ENCODE data around the gene LSM7. TPM values are rescaled to one million over a fixed set of nuclear protein-coding genes. Genes with fewer than 3 reads are reported as not detected.

LSM7 gene
- total RNA-seq, 2 donors from 2014 or later = 99.0 to 185 TPM

- Histone ChIP-seq H3K36me3 (no peaks in the 10 kb centered on the region), H3K4me3 (no peak overlapping the region), H3K27ac (no peak overlapping the region), H3K9ac (ENCODE audit: low read depth in 2 of 2, low read length in 2 of 2) (no peak overlapping the region), H3K27me3 (no peaks in the 10 kb centered on the region), H3K9me3 (no peaks in the 10 kb centered on the region), H3K4me1 (no peaks in the 10 kb centered on the region)
- DNase-seq = no peak
- intact Hi-C loops (cut with DNase I) = no loop called here
- TF ChIP-seq CTCF (IDR thresholded peaks at IDR 0.05) = no peak
Measured at GRCh38 chr19:2320049-2320448, 8.3 kb downstream of the LSM7 start.

- no peaks in the 10 kb centered on the region for H3K9me3 ChIP-seq
- H3K27me3 ChIP-seq = no peaks in the 10 kb centered on the region
- H3K27ac ChIP-seq = no peak overlapping the region
- no peak for DNase-seq
- no peak for TF ChIP-seq CTCF (IDR thresholded peaks at IDR 0.05)
- H3K4me1 ChIP-seq = no peaks in the 10 kb centered on the region
- H3K36me3 ChIP-seq = no peaks in the 10 kb centered on the region
- H3K9ac ChIP-seq (ENCODE audit: low read depth in 2 of 2, low read length in 2 of 2) = no peak overlapping the region
- no peak overlapping the region for H3K4me3 ChIP-seq
- intact Hi-C loops (cut with DNase I) = loop anchor here (5.0 kb wide), 1 partner anchor 42 kb away; no protein-coding TSS in a partner anchor
Measured at GRCh38 chr19:2319551-2319950, 8.8 kb downstream of the LSM7 start.

DNA sequence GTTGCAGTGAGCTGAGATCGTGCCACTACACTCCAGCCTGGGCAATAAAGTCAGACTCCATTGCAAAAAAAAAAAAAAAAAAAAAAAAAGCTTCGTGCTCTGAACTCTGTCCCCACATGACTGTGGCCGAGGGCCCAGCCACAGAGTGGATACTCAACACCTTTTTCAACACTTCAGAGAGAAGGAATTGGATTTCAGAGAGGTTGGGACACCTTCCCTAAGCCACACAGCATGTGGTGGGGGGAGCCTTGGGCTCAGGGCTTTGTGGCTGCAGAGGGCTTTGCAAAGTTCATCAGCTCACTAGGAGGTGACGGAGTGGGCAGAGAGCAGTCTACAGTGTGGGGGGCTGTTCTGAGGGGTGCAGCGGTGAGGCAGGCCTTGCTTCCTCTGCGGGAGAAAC lies 9.5 kb downstream of the LSM7 start:
- Histone ChIP-seq H3K27ac (no peak overlapping the region), H3K9ac (ENCODE audit: low read depth in 2 of 2, low read length in 2 of 2) (no peak overlapping the region), H3K27me3 (no peaks in the 10 kb centered on the region), H3K36me3 (no peaks in the 10 kb centered on the region), H3K9me3 (no peaks in the 10 kb centered on the region), H3K4me3 (no peak overlapping the region), H3K4me1 (no peaks in the 10 kb centered on the region)
- TF ChIP-seq CTCF (IDR thresholded peaks at IDR 0.05) = no peak
- DNase-seq = no peak
- intact Hi-C loops (cut with DNase I) = loop anchor here (5.0 kb wide), 1 partner anchor 42 kb away; no protein-coding TSS in a partner anchor

DNA sequence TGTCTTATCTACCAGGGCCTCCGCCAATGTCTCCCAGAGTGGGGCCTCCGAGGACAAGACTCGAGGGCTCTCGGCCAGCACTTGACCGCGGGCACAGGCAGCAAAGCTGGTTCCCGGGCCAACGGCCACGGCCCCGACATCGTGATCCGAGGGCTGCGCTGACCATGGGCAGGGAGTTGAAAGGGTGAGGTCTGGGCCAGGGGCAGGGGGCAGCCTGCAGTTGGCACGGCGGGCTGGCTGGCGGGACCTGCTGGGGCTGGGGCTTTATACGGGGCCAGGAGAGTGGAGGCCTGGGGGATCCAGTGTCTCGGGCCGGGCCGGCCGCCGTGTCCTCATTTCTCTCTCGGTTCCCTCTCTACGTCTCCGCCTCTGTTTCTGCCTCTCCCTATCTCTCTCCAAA lies 10.6 kb downstream of the LSM7 start:
- H3K4me3 ChIP-seq = no peak overlapping the region
- no peaks in the 10 kb centered on the region for H3K4me1 ChIP-seq
- no peaks in the 10 kb centered on the region for H3K9me3 ChIP-seq
- no peak overlapping the region for H3K9ac ChIP-seq (ENCODE audit: low read depth in 2 of 2, low read length in 2 of 2)
- DNase-seq = no peak
- intact Hi-C loops (cut with DNase I) = loop anchor here (5.0 kb wide), 1 partner anchor 40 kb away; no protein-coding TSS in a partner anchor
- TF ChIP-seq CTCF (IDR thresholded peaks at IDR 0.05) = no peak
- peaks cover 6% of the 10 kb centered on the region for H3K27me3 ChIP-seq
- H3K36me3 ChIP-seq = no peaks in the 10 kb centered on the region
- H3K27ac ChIP-seq = no peak overlapping the region

- Histone ChIP-seq H3K9ac (ENCODE audit: low read depth in 2 of 2, low read length in 2 of 2) (no peak overlapping the region), H3K4me3 (no peak overlapping the region), H3K36me3 (no peaks in the 10 kb centered on the region), H3K4me1 (no peaks in the 10 kb centered on the region), H3K27me3 (peaks cover 8% of the 10 kb centered on the region), H3K9me3 (no peaks in the 10 kb centered on the region), H3K27ac (no peak overlapping the region)
- intact Hi-C loops (cut with DNase I) = loop anchor here (5.0 kb wide), 1 partner anchor 40 kb away; no protein-coding TSS in a partner anchor
- no peak for DNase-seq
- TF ChIP-seq CTCF (IDR thresholded peaks at IDR 0.05) = no peak
Measured at GRCh38 chr19:2317300-2317699, 11.1 kb downstream of the LSM7 start.

All from colonic mucosa (tissue), 4 donors.